Endothelial cell of umbilical vein (primary cell): ENCODE data around the gene OR8H3.

ENCODE experiments used
- CTCF ChIP-seq, 2 donors: IDR thresholded peaks; 1 replicate in 1 of 2; 2 replicates in 1 of 2; pipeline ENCODE4 v1.5.1; 2011; ENCODE audit warnings: low read length in 2 of 2, mild to moderate bottlenecking in 2 of 2, moderate library complexity in 2 of 2, control low read depth in 1 of 2, inconsistent platforms in 1 of 2, low read depth in 1 of 2; ENCODE audit not compliant: insufficient read depth in 1 of 2; ENCODE audit errors: extremely low read depth in 1 of 2
- EZH2 ChIP-seq: IDR thresholded peaks from 2 replicates; pipeline ENCODE4 v1.6.1; 2012; ENCODE audit warnings: borderline replicate concordance, low read depth, mild to moderate bottlenecking, moderate library complexity, low read length, inconsistent platforms; ENCODE audit not compliant: severe bottlenecking
- MYC ChIP-seq: IDR thresholded peaks from one replicate; pipeline ENCODE4 v1.6.1; 2011; ENCODE audit warnings: mild to moderate bottlenecking, low read depth, low read length
- POLR2A ChIP-seq: IDR thresholded peaks from 2 replicates; pipeline ENCODE4 v1.6.1; 2012; ENCODE audit warnings: low read depth, mild to moderate bottlenecking, control low read depth, low read length

- TF ChIP-seq POLR2A (no peak), CTCF (IDR thresholded peaks at IDR 0.05; ENCODE audit: extremely low read depth in 1 of 2, insufficient read depth in 1 of 2, low read depth in 1 of 2, low read length in 2 of 2) (no peak), MYC (no peak), EZH2 (no peak)
These were observed 29.2 kb downstream of the OR8H3 start for GRCh38 chr11:56151376-56151775.
